GM21619 (cell line): ENCODE measurements around the gene CYP4F3.
"Not testable (repeated sequence)": the region's sequence is repeated elsewhere in the genome, so short reads cannot be mapped to it uniquely, and the experiment has no call there.

Experiments
- ATAC-seq: cut with Tn5 transposase; IDR thresholded peaks from one replicate; pipeline ENCODE4 v1.9.1; 2021; ENCODE audit not compliant: unreplicated experiment

Gene CYP4F3

GRCh38 chr19:15666186-15666585, 25.5 kb downstream of the CYP4F3 start:
- ATAC-seq = no peak

DNA sequence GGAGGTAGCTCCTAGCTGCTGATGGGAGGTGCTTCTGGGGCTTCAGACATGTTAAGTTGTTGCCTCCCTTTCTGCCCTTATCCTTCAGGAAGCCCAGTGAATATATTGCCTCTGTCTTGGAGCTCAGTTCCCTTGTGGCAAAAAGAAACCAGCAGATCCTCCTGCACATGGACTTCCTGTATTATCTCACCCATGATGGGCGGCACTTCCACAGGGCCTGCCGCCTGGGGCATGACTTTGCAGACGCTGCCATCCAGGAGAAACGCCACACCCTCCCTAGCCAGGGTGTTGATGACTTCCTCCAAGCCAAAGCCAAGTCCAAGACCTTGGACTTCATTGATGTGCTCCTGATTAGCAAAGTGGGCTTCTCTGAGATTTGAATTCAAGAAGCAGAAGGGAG, 26.2 kb downstream of the CYP4F3 start:
- no peak for ATAC-seq

GRCh38 chr19:15669440-15669839, 28.7 kb downstream of the CYP4F3 start:
- ATAC-seq = no peak

DNA sequence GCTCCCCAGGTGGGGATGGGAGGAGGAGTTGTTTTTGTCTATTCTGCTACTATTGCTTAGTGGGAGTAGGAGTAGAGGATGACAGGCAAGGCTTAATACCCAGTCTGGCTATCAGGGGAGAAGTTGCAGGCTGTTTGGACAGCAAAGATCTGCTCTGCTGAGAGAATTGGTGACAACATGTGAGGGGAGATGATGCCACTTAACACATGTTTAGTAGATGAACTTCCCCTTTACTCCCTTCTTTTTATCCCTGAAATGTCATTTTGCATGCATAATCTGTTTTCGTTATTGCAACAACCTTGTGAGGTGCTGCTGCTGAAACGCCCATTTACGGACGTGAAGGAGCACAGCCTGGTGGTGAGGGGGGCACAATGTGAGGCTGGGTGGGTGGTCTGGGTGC, 29.2 kb downstream of the CYP4F3 start:
- no peak for ATAC-seq

DNA sequence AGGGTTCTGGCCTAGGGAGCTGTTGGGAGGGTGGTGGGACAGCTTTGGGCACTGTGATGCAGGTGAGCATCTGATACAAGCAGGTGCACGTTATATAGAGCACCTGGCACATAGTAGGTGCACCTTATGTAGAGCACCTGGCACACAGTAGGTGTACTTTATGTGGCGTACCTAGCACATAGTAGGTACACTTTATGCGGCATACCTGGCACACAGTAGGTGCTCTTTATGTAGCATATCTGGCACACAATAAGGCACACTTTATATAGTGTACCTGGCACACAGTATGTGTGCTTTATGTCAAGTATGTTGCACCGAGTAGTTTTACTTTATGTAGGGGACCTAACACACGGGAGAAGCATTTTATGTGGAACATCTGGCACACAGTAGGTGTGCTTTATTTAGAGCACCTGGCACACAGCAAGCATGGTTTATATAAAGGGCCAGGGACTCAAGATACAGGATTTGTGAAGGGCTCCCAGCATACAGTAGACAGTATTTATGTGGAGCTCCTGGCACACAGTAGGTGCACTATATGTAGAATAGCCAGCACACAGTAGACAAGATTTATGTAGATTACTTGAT, 30.6 kb downstream of the CYP4F3 start:
- no peak for ATAC-seq

- ATAC-seq = no peak
These were observed 31.3 kb downstream of the CYP4F3 start for GRCh38 chr19:15671891-15672579.

GRCh38 chr19:15672580-15673175, 32.0 kb downstream of the CYP4F3 start, which contains the start of gene CYP4F12:
Gene CYP4F12 (plus strand): TSS chr19:15673087. CDS start chr19:15673530, 443 bp downstream.
- no peak for ATAC-seq

DNA sequence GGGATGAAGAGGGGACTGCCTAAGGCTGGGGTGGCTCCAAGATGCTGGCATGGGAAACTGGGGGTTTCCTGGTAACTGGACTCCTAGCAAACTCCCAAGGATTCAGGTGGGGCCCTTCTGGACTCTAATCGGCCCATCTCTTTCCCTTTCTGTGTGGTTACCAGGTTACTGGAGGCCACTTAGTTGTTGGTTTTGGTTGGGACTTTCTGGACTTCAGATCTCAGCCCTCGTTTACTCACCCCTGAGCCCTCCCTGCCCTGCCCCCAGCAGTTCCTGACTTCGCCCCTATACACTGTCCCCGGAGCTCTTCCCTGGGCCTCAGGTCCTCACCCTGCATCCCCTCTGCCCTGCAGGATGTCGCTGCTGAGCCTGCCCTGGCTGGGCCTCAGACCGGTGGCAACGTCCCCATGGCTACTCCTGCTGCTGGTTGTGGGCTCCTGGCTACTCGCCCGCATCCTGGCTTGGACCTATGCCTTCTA, 32.5 kb downstream of the CYP4F3 start:
- ATAC-seq = no peak

DNA sequence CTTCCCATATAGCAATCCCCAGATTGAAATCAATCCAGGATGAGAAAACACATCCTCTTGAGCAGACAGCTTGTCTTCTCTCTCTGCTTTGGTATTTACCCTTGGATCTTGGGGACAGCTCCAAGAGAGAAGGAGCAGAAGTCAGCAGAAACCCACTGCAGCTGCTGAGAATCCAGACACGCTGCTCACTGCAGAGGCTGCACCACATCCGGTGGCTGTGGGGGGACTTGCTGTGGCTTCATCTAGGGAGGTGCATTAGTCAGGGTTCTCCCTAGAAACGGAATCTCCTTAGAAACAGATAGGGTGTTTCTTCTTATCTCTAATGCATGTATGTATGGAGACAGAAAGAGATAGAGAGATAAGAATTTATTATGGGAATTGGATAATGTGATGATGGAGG, 34.9 kb downstream of the CYP4F3 start:
- ATAC-seq = no peak

DNA sequence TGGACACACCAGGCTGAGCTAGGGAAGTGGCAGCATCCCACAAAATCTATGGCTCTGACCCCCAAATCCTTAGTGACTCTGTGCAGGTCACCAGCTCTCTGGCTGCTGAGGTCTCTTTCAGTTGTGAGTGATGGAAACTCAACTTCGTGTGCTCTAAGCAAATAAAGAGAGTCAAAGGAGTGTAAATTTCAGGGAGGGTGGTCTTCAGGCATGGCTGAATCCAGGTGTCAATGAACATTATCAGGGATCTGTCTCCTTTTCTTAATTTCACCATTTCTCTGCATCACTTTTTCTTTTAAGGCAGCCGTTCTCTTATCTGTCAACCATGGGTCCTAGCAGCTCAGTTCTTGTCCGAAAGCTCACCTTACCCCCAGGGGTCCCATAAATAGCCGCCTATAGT, 38.4 kb downstream of the CYP4F3 start:
- ATAC-seq = no peak

GRCh38 chr19:15679865-15680264, 39.2 kb downstream of the CYP4F3 start:
- not testable (repeated sequence) for ATAC-seq

DNA sequence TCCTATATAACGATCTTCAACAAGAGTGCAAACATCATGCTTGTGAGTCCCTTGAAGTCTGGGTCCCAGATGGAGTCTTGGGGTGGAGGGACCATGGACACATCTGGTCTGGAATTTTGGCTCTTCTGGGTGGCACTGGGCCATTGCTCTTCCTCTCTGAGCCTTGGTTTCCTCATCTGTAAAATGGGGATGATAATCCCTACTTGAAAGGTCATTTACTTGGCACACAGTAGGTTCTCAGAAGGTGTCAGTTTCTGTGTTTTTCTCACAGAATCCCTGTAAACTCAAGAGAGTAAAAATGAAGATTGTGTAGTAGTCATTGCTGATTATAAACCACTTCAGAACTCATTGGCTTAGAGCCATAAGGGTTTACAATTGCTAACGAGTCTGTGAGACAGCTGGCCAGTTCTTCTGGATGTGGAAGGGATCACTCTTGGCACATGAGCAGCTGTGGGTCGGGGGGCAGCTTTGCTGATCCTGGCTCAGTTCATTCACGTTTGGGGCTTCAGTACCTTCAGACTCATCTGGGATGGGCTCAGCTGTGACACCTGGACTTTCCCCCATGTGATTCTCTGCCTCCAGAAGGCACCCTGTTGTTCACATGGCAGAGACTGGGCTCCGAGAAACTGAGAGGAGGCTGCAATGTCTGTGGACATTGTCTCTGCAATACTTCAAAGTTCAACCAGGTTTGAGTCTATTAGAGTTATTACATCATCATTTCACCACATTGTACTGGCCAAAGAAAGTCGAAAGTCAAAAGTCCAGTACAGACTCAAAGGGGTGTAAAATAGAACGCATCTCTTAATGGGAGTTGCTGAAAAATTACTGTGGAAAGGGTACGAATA, 40.0 kb downstream of the CYP4F3 start:
- no peak for ATAC-seq

GRCh38 chr19:15683411-15683810, 42.7 kb downstream of the CYP4F3 start:
- ATAC-seq = no peak

- no peak for ATAC-seq
These were observed 44.1 kb downstream of the CYP4F3 start for GRCh38 chr19:15684828-15685227.

- ATAC-seq = no peak
These were observed 56.0 kb downstream of the CYP4F3 start for GRCh38 chr19:15696654-15697194.

DNA sequence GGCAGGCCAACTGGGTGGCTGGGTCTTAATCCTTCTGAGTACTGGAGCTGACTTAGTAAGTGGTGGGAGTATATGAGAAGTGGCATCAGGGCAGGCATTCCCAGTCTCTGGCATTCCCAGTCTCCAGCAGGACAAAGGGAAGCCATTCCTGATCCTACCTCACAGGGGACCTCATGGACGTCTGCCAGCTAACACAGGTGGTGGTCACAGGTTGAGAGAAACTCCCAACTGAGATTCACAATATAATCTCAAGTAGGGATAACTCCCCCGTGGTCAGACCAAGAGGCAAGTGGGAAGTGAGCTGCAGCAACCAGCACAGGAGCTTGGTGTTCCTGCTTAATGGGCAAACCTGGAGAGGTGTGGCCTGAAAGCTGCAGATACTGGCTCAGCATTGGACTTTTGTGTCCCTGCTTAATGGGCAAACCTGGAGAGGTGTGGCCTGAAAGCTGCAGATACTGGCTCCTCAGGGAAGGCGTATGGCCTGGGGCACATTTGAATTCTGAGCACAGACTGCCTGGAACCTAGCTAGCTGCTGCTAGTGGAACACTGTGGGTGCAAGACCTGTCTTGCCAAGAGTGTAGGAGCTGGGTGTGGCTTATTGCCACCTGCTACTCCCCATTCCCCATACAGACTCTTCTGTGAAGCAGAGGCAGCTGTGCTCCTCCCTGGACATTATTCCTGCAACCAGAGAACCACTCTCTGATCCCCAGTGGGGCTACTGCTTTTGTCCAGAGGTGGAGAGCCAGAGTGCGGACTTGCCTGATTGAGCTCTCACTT, 61.2 kb downstream of the CYP4F3 start:
- ATAC-seq = no peak

DNA sequence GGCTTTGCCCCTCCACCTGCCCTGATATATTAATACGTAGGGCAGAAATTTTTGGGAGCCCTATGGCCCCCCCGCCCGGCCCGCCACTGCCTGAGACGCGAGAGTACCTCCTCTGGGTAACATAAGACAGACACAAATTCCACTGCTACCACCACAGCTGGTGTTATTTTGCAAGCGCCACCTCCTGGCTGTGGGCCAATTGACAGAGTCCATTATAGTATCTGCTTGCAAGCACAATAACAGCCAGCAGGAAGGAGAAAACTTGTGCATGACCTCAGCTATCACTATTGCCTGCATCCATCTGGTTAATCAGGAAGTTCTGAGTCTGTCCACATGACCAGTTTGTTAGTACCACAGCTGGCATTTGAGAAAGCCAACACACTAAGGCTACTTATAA, 61.8 kb downstream of the CYP4F3 start:
- ATAC-seq = no peak
